HepG2 (cell line): ENCODE results near the gene ARMC2. TPM values are rescaled to one million over a fixed set of nuclear protein-coding genes. Genes with fewer than 3 reads are reported as not detected.

Experiments used
- ATAC-seq: fragments of 200-7000 bp; cut with Tn5 transposase; 3 replicates; pipeline ENCODE4 v1.9.1; 2020; ENCODE audit warnings: mild to moderate bottlenecking, moderate library complexity
- BruUV-seq: library from RNA; stranded (reverse); fragments of 400-500 nt; replicated peaks from 2 replicates; lab custom pipeline; 2021; lab: Mats Ljungman, UMichigan
- CTCF ChIA-PET: fragments of 300-600 bp; formaldehyde crosslinking; extraction: SDS; loops from one replicate; lab custom pipeline; 2021; ENCODE audit warnings: low total read pairs, inconsistent platforms, low intra/inter-chr PET ratio; lab: Yijun Ruan, JAX
- POLR2A ChIA-PET: fragments of 350-600 bp; sonication (Branson Sonifier 250); formaldehyde crosslinking; loops from one replicate; lab custom pipeline; 2020; ENCODE audit warnings: antibody characterized with exemption, inconsistent platforms; lab: Yijun Ruan, JAX
- DNase-seq: peaks from one replicate; pipeline ENCODE4 v3.0.0-alpha.2; 2015; ENCODE audit warnings: low spot score
- FAIRE-seq: peaks from 3 replicates; lab custom pipeline; 2011; peaks lifted over from hg19 to GRCh38; lab: Jason Lieb, UNC
- H2AFZ ChIP-seq: one replicate; pipeline ENCODE4 v1.6.1; 2011; ENCODE audit warnings: low read length, inconsistent platforms
- H3K27ac ChIP-seq: fragments of 300-600 bp; 3 replicates; pipeline ENCODE4 v1.8.0; 2011; ENCODE audit warnings: mixed run types, mild to moderate bottlenecking, mixed read lengths, low read length, inconsistent platforms; ENCODE audit not compliant: insufficient read depth; ENCODE audit errors: extremely low read length
- H3K27me3 ChIP-seq, 2 experiments: fragments of 200-600 bp in 1 of 2; 2 replicates in 1 of 2; 3 replicates in 1 of 2; pipeline versions ENCODE4 v1.6.0 to v1.8.0; 2011; ENCODE audit warnings: low read length in 2 of 2, mild to moderate bottlenecking in 2 of 2, moderate library complexity in 2 of 2, inconsistent platforms in 1 of 2; ENCODE audit not compliant: insufficient read depth in 2 of 2, control insufficient read depth in 1 of 2
- H3K36me3 ChIP-seq, 2 experiments: fragments of 200-600 bp in 1 of 2; replicated peaks in 1 of 2; 2 replicates in 1 of 2; 3 replicates in 1 of 2; pipeline versions ENCODE4 v1.5.1 to v1.8.0; 2011; ENCODE audit warnings: low read length in 2 of 2, inconsistent platforms in 1 of 2; ENCODE audit not compliant: insufficient read depth in 2 of 2, control insufficient read depth in 1 of 2
- H3K4me1 ChIP-seq: 2 replicates; pipeline ENCODE4 v1.5.1; 2012; ENCODE audit warnings: low read length, inconsistent platforms; ENCODE audit not compliant: insufficient read depth
- H3K4me2 ChIP-seq: 2 replicates; pipeline ENCODE4 v1.6.0; 2011; ENCODE audit warnings: low read depth, low read length, inconsistent platforms
- H3K4me3 ChIP-seq, 3 experiments: fragments of 200-600 bp in 1 of 3; sonication (generic), shearing (Covaris generic) in 1 of 3; replicated peaks in 1 of 3; 2 replicates each; pipeline ENCODE4 v1.5.1; 2011 to 2016; ENCODE audit warnings: low read length in 3 of 3, inconsistent platforms in 2 of 3, low read depth in 2 of 3, mild to moderate bottlenecking in 2 of 3, control low read depth in 1 of 3, mixed read lengths in 1 of 3; ENCODE audit not compliant: insufficient read depth in 1 of 3
- H3K79me2 ChIP-seq: one replicate; pipeline ENCODE4 v1.6.1; 2011; ENCODE audit warnings: low read length, inconsistent platforms; ENCODE audit not compliant: insufficient read depth
- H3K9ac ChIP-seq: 2 replicates; pipeline ENCODE4 v1.6.0; 2011; ENCODE audit warnings: mild to moderate bottlenecking, low read depth, low read length, inconsistent platforms; ENCODE audit not compliant: insufficient read depth
- H3K9me3 ChIP-seq: 2 replicates; pipeline ENCODE4 v1.5.1; 2012; ENCODE audit warnings: mild to moderate bottlenecking, low read length
- H4K20me1 ChIP-seq: 2 replicates; pipeline ENCODE4 v1.6.0; 2011; ENCODE audit warnings: inconsistent platforms, mild to moderate bottlenecking, low read length, moderate library complexity; ENCODE audit not compliant: insufficient read depth
- ATF7 ChIP-seq, 2 experiments: fragments of 450-650 bp in 1 of 2; sonication (generic) in 1 of 2; formaldehyde crosslinking in 1 of 2; IDR thresholded peaks; 2 replicates each; pipeline versions ENCODE4 v1.4.0 to v1.6.1; 2016 to 2020; ENCODE audit warnings: antibody characterized with exemption in 1 of 2, mild to moderate bottlenecking in 1 of 2, missing genetic modification reagents in 1 of 2
- MAFG ChIP-seq: sonication (generic); formaldehyde crosslinking; IDR thresholded peaks from 2 replicates; pipeline ENCODE4 v1.5.1; 2020; ENCODE audit warnings: mild to moderate bottlenecking, missing genetic modification reagents
- RERE ChIP-seq: IDR thresholded peaks from 2 replicates; pipeline ENCODE4 v1.6.1; 2016; ENCODE audit warnings: low read depth, missing genetic modification reagents, missing compliant biosample characterization
- TCF7L2 ChIP-seq: IDR thresholded peaks from 2 replicates; pipeline ENCODE4 v1.6.1; 2011; ENCODE audit warnings: mild to moderate bottlenecking, low read depth, low read length, moderate library complexity
- TEAD2 ChIP-seq: sonication (generic); formaldehyde crosslinking; IDR thresholded peaks from 2 replicates; pipeline ENCODE4 v1.9.0; 2021; ENCODE audit warnings: missing genetic modification reagents
- TEAD3 ChIP-seq: optimal IDR thresholded peaks from 2 replicates; pipeline ENCODE3; 2016; ENCODE audit warnings: borderline replicate concordance
- ZFP62 ChIP-seq: sonication (generic); formaldehyde crosslinking; IDR thresholded peaks from 2 replicates; pipeline ENCODE4 v1.4.0; 2020; ENCODE audit warnings: missing genetic modification reagents
- ZNF367 ChIP-seq: sonication (generic); formaldehyde crosslinking; IDR thresholded peaks from 2 replicates; pipeline ENCODE4 v1.4.0; 2020; ENCODE audit warnings: missing genetic modification reagents, borderline replicate concordance
- ZNF749 ChIP-seq: sonication (generic); formaldehyde crosslinking; IDR thresholded peaks from 2 replicates; pipeline ENCODE4 v1.8.0; 2022; ENCODE audit warnings: mild to moderate bottlenecking, missing genetic modification reagents, moderate library complexity, borderline replicate concordance
- WGBS: methylation state at CpG from one replicate; pipeline ENCODE4 v1.1.6; 2017; ENCODE audit warnings: low lambda C conversion rate; 5-methylcytosine and 5-hydroxymethylcytosine counted together
- in situ Hi-C: cut with HindIII; loops from 2 replicates; pipeline ENCODE4 v1.10.0; 2017; ENCODE audit warnings: low pct_unique_long_range_greater_than_20kb; ENCODE audit not compliant: extremely low pct_ligation_motif_present
- intact Hi-C: fragments of 100-400 bp; cut with micrococcal nuclease; formaldehyde crosslinking; loops from one replicate; pipeline ENCODE4 v1.10.0; 2022; ENCODE audit not compliant: unreplicated experiment
- polyA plus RNA-seq, 8 experiments: library from polyadenylated mRNA; depleted of rRNA in 3 of 8; stranded (reverse) in 7 of 8; unstranded in 1 of 8; fragments of >200 nt; fragmentation: Illumina TruSeq in 4 of 8; extraction: Trizol in 4 of 8; gene quantifications; 2 replicates each; pipeline versions ENCODE4 v1.2.1 to v1.2.3, GENCODE V29; 2011 to 2016; ENCODE audit warnings: low read depth in 4 of 8, missing spikeins in 1 of 8, mixed read lengths in 1 of 8; ENCODE audit not compliant: insufficient read depth in 1 of 8
- total RNA-seq, 5 experiments: library from RNA; depleted of rRNA; stranded (reverse); fragments of >200 nt; fragmentation: Illumina TruSeq; extraction: Trizol; gene quantifications; 2 replicates each; pipeline ENCODE4 v1.2.3, GENCODE V29; 2016; ENCODE audit warnings: low read depth in 1 of 5

ARMC2 gene
- total and polyA plus RNA-seq, 2 of the 13 experiments (the other 11 are each of a cell fraction or from before 2014, with no cell fraction given), result 1.4 to 3.2 TPM

- 11% methylated on average over 1 of the region's 1 CpG for WGBS
- in situ Hi-C loops, result no loop called here
- Histone ChIP-seq H3K4me2 (no peak overlapping the region), H3K9me3 (no peaks in the 10 kb centered on the region), H2AFZ (no peak overlapping the region), H3K9ac (no peak overlapping the region), H3K4me3 (no peak overlapping the region), H3K4me1 (no peaks in the 10 kb centered on the region), H4K20me1 (no peaks in the 10 kb centered on the region), H3K36me3 (no peaks in the 10 kb centered on the region), H3K27me3 (no peaks in the 10 kb centered on the region; a peak in 1 of 5 replicates), H3K27ac (no peak overlapping the region), H3K79me2 (no peaks in the 10 kb centered on the region)
- no peak for DNase-seq
- intact Hi-C loops, result no loop called here
- TF ChIP-seq MAFG (CRISPR knock-in tag), result no peak
- TF ChIP-seq ZNF367 (CRISPR knock-in tag), result no peak
- TF ChIP-seq RERE, result no peak
- no peak for TF ChIP-seq ZNF749
- TF ChIP-seq ATF7 (IDR thresholded peaks at IDR 0.05), result no peak
- no peak for TF ChIP-seq ATF7 (CRISPR knock-in tag; IDR thresholded peaks at IDR 0.05)
- no peak for TF ChIP-seq ZFP62
- no peak for TF ChIP-seq TEAD3 (CRISPR knock-in tag)
- no peak for TF ChIP-seq TEAD2 (CRISPR knock-in tag)
- TF ChIP-seq TCF7L2, result no peak
- ChIA-PET CTCF (no interaction called here), POLR2A (no interaction called here)
- no peak for FAIRE-seq
- no TSS peak for BruUV-seq
- no peak for ATAC-seq
Measured at GRCh38 chr6:108937170-108937569, 88.9 kb downstream of the ARMC2 start.
